CD4-positive, CD25-positive, alpha-beta regulatory T cell (primary cell): ENCODE measurements around the gene ZNF333. TPM values are rescaled to one million over a fixed set of nuclear protein-coding genes. Genes with fewer than 3 reads are reported as not detected.

Source experiments
- ATAC-seq, 2 donors: fragments of 150-1000 bp; cut with Tn5 transposase; one replicate each; pipeline ENCODE4 v1.10.0; 2021; ENCODE audit warnings: low read depth in 2 of 2, moderate number of reproducible peaks in 2 of 2, moderate library complexity in 1 of 2
- DNase-seq, 3 donors: peaks; one replicate each; pipeline versions ENCODE4 v3.0.0 to v3.0.0-alpha.2; 2012 to 2022; ENCODE audit warnings: mixed read lengths in 1 of 3
- H3K27ac ChIP-seq: one replicate; pipeline ENCODE4 v1.7.0; 2013; ENCODE audit warnings: mild to moderate bottlenecking, low read length; ENCODE audit not compliant: insufficient read depth, poor library complexity, severe bottlenecking
- H3K27me3 ChIP-seq: one replicate; pipeline ENCODE4 v1.7.0; 2013; ENCODE audit warnings: low read length; ENCODE audit not compliant: control insufficient read depth, insufficient read depth
- H3K36me3 ChIP-seq: one replicate; pipeline ENCODE4 v1.7.0; 2013; ENCODE audit warnings: mild to moderate bottlenecking, low read length, moderate library complexity; ENCODE audit not compliant: control insufficient read depth, insufficient read depth
- H3K4me1 ChIP-seq: 2 replicates; pipeline ENCODE4 v1.7.0; 2013; ENCODE audit warnings: mild to moderate bottlenecking, low read length; ENCODE audit not compliant: insufficient read depth, control insufficient read depth, poor library complexity, severe bottlenecking
- H3K4me3 ChIP-seq: one replicate; pipeline ENCODE4 v1.7.0; 2013; ENCODE audit warnings: low read depth, mild to moderate bottlenecking, low read length, moderate library complexity
- H3K9me3 ChIP-seq, 2 experiments: 1 replicate in 1 of 2; 2 replicates in 1 of 2; pipeline ENCODE4 v1.7.0; 2013; ENCODE audit warnings: low read length in 2 of 2, mild to moderate bottlenecking in 1 of 2, moderate library complexity in 1 of 2; ENCODE audit not compliant: control insufficient read depth in 2 of 2
- H3K27ac Mint-ChIP-seq, 3 donors: one replicate each; pipeline ENCODE4 v1.8.0; 2020 to 2022; ENCODE audit warnings: mild to moderate bottlenecking in 3 of 3, mixed read lengths in 3 of 3, moderate library complexity in 2 of 3
- H3K27me3 Mint-ChIP-seq: one replicate; pipeline ENCODE4 v1.8.0; 2022; ENCODE audit warnings: mild to moderate bottlenecking, mixed read lengths
- H3K36me3 Mint-ChIP-seq: one replicate; pipeline ENCODE4 v1.8.0; 2020; ENCODE audit warnings: mixed read lengths
- H3K4me1 Mint-ChIP-seq, 4 donors: one replicate each; pipeline ENCODE4 v1.8.0; 2020 to 2022; ENCODE audit warnings: mixed read lengths in 4 of 4, mild to moderate bottlenecking in 1 of 4
- H3K4me3 Mint-ChIP-seq, 4 donors: one replicate each; pipeline ENCODE4 v1.8.0; 2020 to 2022; ENCODE audit warnings: mild to moderate bottlenecking in 4 of 4, mixed read lengths in 4 of 4, moderate library complexity in 3 of 4
- H3K9me3 Mint-ChIP-seq, 7 donors: one replicate each; pipeline ENCODE4 v1.8.0; 2020 to 2022; ENCODE audit warnings: mixed read lengths in 7 of 7, mild to moderate bottlenecking in 3 of 7, moderate library complexity in 2 of 7
- polyA plus RNA-seq, 4 donors: library from polyadenylated mRNA; unstranded; fragments of 300-500 nt; fragmentation: Illumina TruSeq; gene quantifications; one replicate each; pipeline ENCODE4 v1.2.3, GENCODE V29; 2021
- total RNA-seq: library from RNA; stranded (reverse); gene quantifications from one replicate; pipeline ENCODE4 v1.2.3, GENCODE V29; 2022

ZNF333 gene
- total and polyA plus RNA-seq, 5 donors from 2014 or later: 8.1 to 24.7 (median 10.5) TPM

DNA sequence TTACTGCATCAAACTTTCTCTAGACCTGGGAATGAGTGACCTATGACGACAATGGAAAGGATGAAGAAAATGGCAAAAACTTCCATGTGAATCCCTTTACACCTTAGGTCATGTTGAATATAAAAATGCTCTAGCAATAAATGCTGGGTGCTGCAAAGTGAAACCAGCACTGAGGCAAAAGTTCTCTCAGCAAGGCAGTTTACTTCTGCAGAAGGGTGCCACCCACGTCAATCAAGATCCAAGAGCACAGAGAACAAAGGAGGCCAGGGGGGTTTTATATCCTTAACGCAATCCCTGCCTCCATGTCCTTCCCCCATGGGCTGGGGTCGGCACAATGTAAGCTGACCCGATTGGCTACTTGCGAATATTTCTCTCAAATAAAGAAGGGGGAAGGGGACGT, 38.7 kb downstream of the ZNF333 start:
- DNase-seq: no peak
- no peak overlapping the region for H3K27ac Mint-ChIP-seq
- H3K9me3 Mint-ChIP-seq: peaks cover 0 to 62% (median 18%) of the 10 kb centered on the region in 7 donors
- no peak overlapping the region for H3K4me3 Mint-ChIP-seq
- peaks cover 31 to 54% of the 10 kb centered on the region in 2 experiments for H3K9me3 ChIP-seq
- H3K4me3 ChIP-seq: no peak overlapping the region
- no peaks in the 10 kb centered on the region for H3K27me3 ChIP-seq
- H3K36me3 ChIP-seq: no peaks in the 10 kb centered on the region
- ATAC-seq: no peak
- H3K27ac ChIP-seq: no peak overlapping the region
- H3K4me1 ChIP-seq: no peaks in the 10 kb centered on the region
- H3K36me3 Mint-ChIP-seq: peaks cover 8% of the 10 kb centered on the region
- H3K27me3 Mint-ChIP-seq: peaks cover 4% of the 10 kb centered on the region
- H3K4me1 Mint-ChIP-seq: no peaks in the 10 kb centered on the region

DNA sequence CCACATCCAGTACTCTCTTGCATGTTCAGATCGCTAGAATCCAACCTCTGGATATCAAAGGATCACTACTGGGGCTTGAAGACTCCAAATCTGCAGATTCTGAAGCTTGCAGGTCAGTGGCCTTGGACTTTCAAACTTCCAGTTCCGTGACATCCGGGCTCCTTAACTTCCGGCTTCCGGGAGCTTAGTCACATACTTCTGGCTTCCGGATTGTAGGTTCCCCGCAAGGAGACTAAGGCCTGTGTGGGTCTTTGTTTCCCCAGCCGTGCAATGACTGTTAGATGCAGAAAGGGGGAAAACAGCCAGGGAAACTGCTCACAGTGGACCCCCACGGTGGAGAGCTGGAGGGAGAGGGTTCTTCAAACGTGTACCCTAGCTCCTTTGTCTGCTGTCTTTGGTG, 41.4 kb downstream of the ZNF333 start:
- peaks cover 19 to 30% of the 10 kb centered on the region in 2 experiments for H3K9me3 ChIP-seq
- ATAC-seq (no peak), DNase-seq (no peak)
- H3K4me3 Mint-ChIP-seq: no peak overlapping the region
- H3K27ac ChIP-seq: no peak overlapping the region
- no peak overlapping the region for H3K4me3 ChIP-seq
- no peaks in the 10 kb centered on the region for H3K4me1 ChIP-seq
- no peaks in the 10 kb centered on the region for H3K27me3 ChIP-seq
- H3K27ac Mint-ChIP-seq: no peak overlapping the region
- H3K36me3 ChIP-seq: no peaks in the 10 kb centered on the region
- H3K4me1 Mint-ChIP-seq: no peaks in the 10 kb centered on the region
- H3K9me3 Mint-ChIP-seq: peaks cover 0 to 42% (median 14%) of the 10 kb centered on the region in 7 donors
- H3K36me3 Mint-ChIP-seq: peaks cover 5% of the 10 kb centered on the region
- peaks cover 4% of the 10 kb centered on the region for H3K27me3 Mint-ChIP-seq

DNA sequence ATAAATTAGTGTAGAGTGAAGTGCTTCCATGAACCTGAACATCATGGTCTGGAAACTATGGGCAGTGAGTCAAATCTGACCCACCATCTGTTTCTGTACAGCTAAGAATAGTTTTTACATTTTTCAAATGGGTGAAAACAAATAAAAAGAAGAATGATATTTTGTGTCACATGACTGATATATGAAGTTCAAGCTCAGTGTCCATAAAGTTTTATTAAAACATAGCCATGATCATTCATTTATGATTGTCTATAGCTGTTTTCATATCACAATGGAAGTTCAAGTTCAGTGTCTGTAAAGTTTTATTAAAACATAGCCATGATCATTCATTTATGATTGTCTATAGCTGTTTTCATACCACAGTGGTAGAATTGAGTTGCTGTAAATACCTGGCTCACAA, 42.7 kb downstream of the ZNF333 start:
- ATAC-seq (no peak), DNase-seq (no peak)
- Histone ChIP-seq H3K36me3 (no peaks in the 10 kb centered on the region), H3K9me3 (peaks cover 16 to 18% of the 10 kb centered on the region in 2 experiments), H3K27ac (no peak overlapping the region), H3K4me1 (no peaks in the 10 kb centered on the region), H3K27me3 (no peaks in the 10 kb centered on the region), H3K4me3 (no peak overlapping the region)
- Mint-ChIP-seq H3K9me3 (peaks cover 0 to 32% (median 8%) of the 10 kb centered on the region in 7 donors), H3K27ac (no peak overlapping the region), H3K4me3 (no peak overlapping the region), H3K36me3 (no peaks in the 10 kb centered on the region), H3K27me3 (peaks cover 4% of the 10 kb centered on the region), H3K4me1 (no peaks in the 10 kb centered on the region)

DNA sequence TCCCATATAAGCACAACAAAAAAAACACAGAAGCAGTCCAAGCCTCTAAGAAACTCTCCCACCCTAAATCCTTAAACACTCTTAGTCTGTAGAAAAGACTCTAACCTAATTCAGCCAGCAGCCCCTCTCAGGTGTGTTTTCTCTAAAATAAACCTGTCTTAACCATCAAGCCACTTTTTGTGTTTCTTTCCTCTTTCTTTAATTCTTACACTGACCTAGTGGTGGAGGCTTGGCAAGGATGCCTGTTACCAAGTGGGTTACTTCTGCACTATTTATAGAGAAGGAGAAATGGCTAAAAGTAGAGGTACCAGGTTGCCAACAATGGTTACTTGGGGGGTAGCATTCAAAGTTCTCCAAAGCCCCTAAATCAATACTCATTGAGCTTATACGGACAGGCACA, 43.7 kb downstream of the ZNF333 start:
- peaks cover 10% of the 10 kb centered on the region for H3K27me3 Mint-ChIP-seq
- Histone ChIP-seq H3K4me1 (no peaks in the 10 kb centered on the region), H3K9me3 (peaks cover 9% of the 10 kb centered on the region in 2 experiments), H3K27me3 (no peaks in the 10 kb centered on the region), H3K27ac (no peak overlapping the region), H3K36me3 (no peaks in the 10 kb centered on the region), H3K4me3 (no peak overlapping the region)
- DNase-seq (no peak), ATAC-seq (no peak)
- H3K9me3 Mint-ChIP-seq: peaks cover 0 to 25% (median 4%) of the 10 kb centered on the region in 7 donors
- H3K4me3 Mint-ChIP-seq: no peak overlapping the region
- H3K36me3 Mint-ChIP-seq: no peaks in the 10 kb centered on the region
- no peaks in the 10 kb centered on the region for H3K4me1 Mint-ChIP-seq
- H3K27ac Mint-ChIP-seq: no peak overlapping the region

DNA sequence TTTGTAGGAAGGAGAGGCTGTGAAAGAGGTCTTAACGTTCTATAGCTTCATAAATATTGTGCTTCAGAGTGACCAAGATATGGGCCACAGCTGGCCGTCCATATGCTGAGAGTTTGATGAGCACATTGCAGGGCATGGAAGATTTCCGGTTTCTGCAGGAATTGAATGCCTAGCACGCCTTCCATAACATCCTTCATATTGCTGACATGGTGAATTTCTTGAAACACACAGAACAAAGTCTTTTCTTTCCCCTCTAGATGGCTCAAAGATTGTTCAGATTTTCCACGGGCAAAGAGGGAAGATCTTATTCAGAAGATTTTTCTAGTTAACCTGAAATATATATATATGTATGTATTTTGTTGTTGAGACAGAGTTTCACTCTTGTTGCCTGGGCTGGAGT, 46.1 kb downstream of the ZNF333 start:
- Histone ChIP-seq H3K4me3 (no peak overlapping the region), H3K27ac (no peak overlapping the region), H3K9me3 (no peaks in the 10 kb centered on the region), H3K36me3 (no peaks in the 10 kb centered on the region), H3K27me3 (no peaks in the 10 kb centered on the region), H3K4me1 (no peaks in the 10 kb centered on the region)
- no peaks in the 10 kb centered on the region for H3K36me3 Mint-ChIP-seq
- no peak overlapping the region for H3K4me3 Mint-ChIP-seq
- H3K27ac Mint-ChIP-seq: no peak overlapping the region
- peaks cover 0 to 6% (median 1%) of the 10 kb centered on the region in 7 donors for H3K9me3 Mint-ChIP-seq
- no peak for DNase-seq
- peaks cover 7% of the 10 kb centered on the region for H3K27me3 Mint-ChIP-seq
- H3K4me1 Mint-ChIP-seq: no peaks in the 10 kb centered on the region
- ATAC-seq: no peak

DNA sequence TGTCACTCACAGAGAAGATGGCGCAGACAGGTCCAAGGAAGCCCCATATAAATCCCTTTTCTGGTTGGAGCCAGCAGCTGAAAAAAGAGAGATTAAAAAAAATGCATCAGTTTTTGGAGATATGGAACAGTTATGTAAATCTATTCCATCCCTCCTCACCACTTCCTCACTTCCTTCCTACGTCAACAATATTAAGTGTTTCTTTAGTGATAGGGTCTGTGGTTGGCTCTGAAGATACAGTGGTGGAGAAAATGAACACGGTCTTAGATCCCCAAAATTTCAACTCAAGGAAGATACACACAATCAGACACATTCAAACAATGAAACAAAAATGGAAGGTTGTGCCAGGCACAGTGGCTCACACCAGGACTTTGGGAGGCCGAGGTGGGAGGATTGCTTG, 57.0 kb downstream of the ZNF333 start:
- Histone ChIP-seq H3K27me3 (no peaks in the 10 kb centered on the region), H3K4me1 (no peaks in the 10 kb centered on the region), H3K36me3 (no peaks in the 10 kb centered on the region), H3K4me3 (no peak overlapping the region), H3K9me3 (no peaks in the 10 kb centered on the region), H3K27ac (no peak overlapping the region)
- DNase-seq: no peak
- Mint-ChIP-seq H3K9me3 (no peaks in the 10 kb centered on the region), H3K27ac (no peak overlapping the region), H3K4me1 (no peaks in the 10 kb centered on the region), H3K27me3 (no peaks in the 10 kb centered on the region), H3K4me3 (no peak overlapping the region), H3K36me3 (no peaks in the 10 kb centered on the region)
- no peak for ATAC-seq

DNA sequence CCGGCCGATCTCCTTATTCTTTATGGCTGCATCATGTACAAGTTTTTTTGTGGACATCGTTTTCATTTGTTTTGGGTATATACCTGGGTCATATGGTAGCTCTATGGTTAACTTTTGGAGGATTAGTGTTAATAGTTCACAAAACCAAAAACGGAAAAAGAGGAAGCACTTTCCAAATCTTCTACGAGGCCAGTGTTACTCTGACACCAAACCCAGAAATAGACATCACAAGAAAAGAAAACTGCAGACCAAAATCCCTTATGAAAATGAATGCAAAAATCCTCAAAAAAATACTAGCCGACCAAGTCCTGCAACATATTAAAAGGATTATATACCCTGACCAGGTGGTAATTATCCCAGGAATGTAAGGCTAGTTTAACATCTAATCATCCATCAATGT, 58.8 kb downstream of the ZNF333 start:
- H3K4me3 Mint-ChIP-seq: no peak overlapping the region
- no peaks in the 10 kb centered on the region for H3K27me3 Mint-ChIP-seq
- Histone ChIP-seq H3K9me3 (no peaks in the 10 kb centered on the region), H3K27me3 (no peaks in the 10 kb centered on the region), H3K36me3 (no peaks in the 10 kb centered on the region), H3K4me1 (no peaks in the 10 kb centered on the region), H3K4me3 (no peak overlapping the region), H3K27ac (no peak overlapping the region)
- ATAC-seq (no peak), DNase-seq (no peak)
- H3K4me1 Mint-ChIP-seq: no peaks in the 10 kb centered on the region
- H3K9me3 Mint-ChIP-seq: no peaks in the 10 kb centered on the region
- H3K36me3 Mint-ChIP-seq: no peaks in the 10 kb centered on the region
- H3K27ac Mint-ChIP-seq: no peak overlapping the region

DNA sequence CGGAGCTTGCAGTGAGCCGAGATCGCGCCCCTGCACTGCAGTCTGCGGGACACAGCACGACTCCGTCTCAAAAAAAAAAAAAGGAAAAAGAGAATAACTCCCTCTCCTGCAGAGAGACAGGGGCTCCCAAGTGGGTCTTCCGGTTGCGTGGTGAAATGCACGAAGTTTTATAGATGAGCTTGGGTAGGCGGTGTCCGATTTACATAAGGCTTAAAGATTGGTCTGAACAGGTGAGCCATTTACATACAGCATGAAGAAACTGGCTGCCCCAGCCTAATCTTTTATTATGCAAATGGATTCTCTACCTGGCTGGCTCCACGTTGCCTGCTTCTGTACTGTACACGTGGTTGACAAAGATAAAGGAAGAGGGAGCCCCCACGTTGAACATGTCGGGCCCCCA, 69.0 kb downstream of the ZNF333 start:
- Histone ChIP-seq H3K9me3 (no peaks in the 10 kb centered on the region), H3K27me3 (no peaks in the 10 kb centered on the region), H3K27ac (no peak overlapping the region), H3K4me1 (no peaks in the 10 kb centered on the region), H3K36me3 (no peaks in the 10 kb centered on the region), H3K4me3 (no peak overlapping the region)
- H3K9me3 Mint-ChIP-seq: peaks cover 0 to 2% (median 0%) of the 10 kb centered on the region in 7 donors
- ATAC-seq (no peak), DNase-seq (no peak)
- no peaks in the 10 kb centered on the region for H3K36me3 Mint-ChIP-seq
- H3K27ac Mint-ChIP-seq: no peak overlapping the region
- H3K4me3 Mint-ChIP-seq: no peak overlapping the region
- no peaks in the 10 kb centered on the region for H3K27me3 Mint-ChIP-seq
- H3K4me1 Mint-ChIP-seq: no peaks in the 10 kb centered on the region
